Fibroblast of the aortic adventitia (primary cell): ENCODE measurements around the gene KRT222. TPM values are rescaled to one million over a fixed set of nuclear protein-coding genes. Genes with fewer than 3 reads are reported as not detected.
A peak's percentile ranks its signal among the peaks of the same experiment; 100 is the strongest.

Experiments used
- DNase-seq: peaks from one replicate; pipeline ENCODE4 v3.0.0-alpha.2; 2010; ENCODE audit warnings: low read depth
- H3K4me3 ChIP-seq: 2 replicates; pipeline ENCODE4 v1.5.1; 2011; ENCODE audit warnings: low read depth, mild to moderate bottlenecking, control low read depth, low read length, moderate library complexity
- CTCF ChIP-seq: IDR thresholded peaks from 2 replicates; pipeline ENCODE4 v1.5.1; 2011; ENCODE audit warnings: mild to moderate bottlenecking, low read length, control low read depth, inconsistent platforms; ENCODE audit not compliant: insufficient read depth
- total RNA-seq: library from RNA; depleted of rRNA; stranded (reverse); fragments of >200 nt; gene quantifications from 2 replicates; pipeline ENCODE4 v1.2.3, GENCODE V29; 2012; ENCODE audit warnings: low replicate concordance

Gene KRT222
- total RNA-seq, 1 donor = not detected

GRCh38 chr17:40632216-40632615 is 32.8 kb downstream of the KRT222 start:
- no peak overlapping the region for H3K4me3 ChIP-seq
- DNase-seq = no peak
- no peak for TF ChIP-seq CTCF

GRCh38 chr17:40629842-40630241 is 35.1 kb downstream of the KRT222 start:
- no peak for TF ChIP-seq CTCF
- DNase-seq = no peak

GRCh38 chr17:40625311-40625710 is 39.7 kb downstream of the KRT222 start:
- TF ChIP-seq CTCF = no peak
- no peak overlapping the region for H3K4me3 ChIP-seq

More at GRCh38 chr17:40629842-40630241, 35.1 kb downstream of the KRT222 start:
- H3K4me3 ChIP-seq = no peak overlapping the region

GRCh38 chr17:40623419-40624210 is 41.4 kb downstream of the KRT222 start:
- DNase-seq = no peak
- TF ChIP-seq CTCF = no peak

More at GRCh38 chr17:40625311-40625710, 39.7 kb downstream of the KRT222 start:
- no peak for DNase-seq

GRCh38 chr17:40622509-40622928 is 42.5 kb downstream of the KRT222 start:
- no peak for DNase-seq
- no peak for TF ChIP-seq CTCF

More at GRCh38 chr17:40623419-40624210, 41.4 kb downstream of the KRT222 start:
- no peak overlapping the region for H3K4me3 ChIP-seq

GRCh38 chr17:40621578-40621977 is 43.4 kb downstream of the KRT222 start:
- no peak overlapping the region for H3K4me3 ChIP-seq
- DNase-seq = peak; percentile 10
- no peak for TF ChIP-seq CTCF

More at GRCh38 chr17:40622509-40622928, 42.5 kb downstream of the KRT222 start:
- H3K4me3 ChIP-seq = no peak overlapping the region
